HG02970 (cell line): ENCODE results near the gene FKBP4.

Source experiments
- ATAC-seq: cut with Tn5 transposase; IDR thresholded peaks from one replicate; pipeline ENCODE4 v1.9.1; 2021; ENCODE audit warnings: mild to moderate bottlenecking, moderate library complexity, moderate number of reproducible peaks; ENCODE audit not compliant: unreplicated experiment, low FRiP score

FKBP4 gene

GRCh38 chr12:2842948-2843347 lies 48.2 kb downstream of the FKBP4 start:
- ATAC-seq, result no peak

DNA sequence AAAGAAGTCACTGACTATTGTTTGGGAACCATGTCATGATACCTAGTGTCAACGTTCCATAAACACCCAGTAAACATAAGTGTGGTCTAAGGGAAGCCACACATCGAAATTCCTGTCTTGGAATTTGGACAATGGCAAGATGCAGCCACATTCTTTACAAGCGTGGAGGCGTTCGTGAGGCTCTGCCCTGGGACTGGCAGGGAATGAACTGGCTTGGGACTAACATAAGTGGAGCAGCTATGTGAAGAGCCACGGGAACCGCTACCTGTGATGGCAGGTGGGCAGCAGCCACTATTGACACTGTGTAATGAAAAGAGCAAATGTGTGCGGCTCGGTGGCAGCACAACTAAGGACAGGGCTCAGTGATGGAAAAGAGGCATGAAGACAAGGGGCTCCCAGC lies 50.0 kb downstream of the FKBP4 start:
- no peak for ATAC-seq

DNA sequence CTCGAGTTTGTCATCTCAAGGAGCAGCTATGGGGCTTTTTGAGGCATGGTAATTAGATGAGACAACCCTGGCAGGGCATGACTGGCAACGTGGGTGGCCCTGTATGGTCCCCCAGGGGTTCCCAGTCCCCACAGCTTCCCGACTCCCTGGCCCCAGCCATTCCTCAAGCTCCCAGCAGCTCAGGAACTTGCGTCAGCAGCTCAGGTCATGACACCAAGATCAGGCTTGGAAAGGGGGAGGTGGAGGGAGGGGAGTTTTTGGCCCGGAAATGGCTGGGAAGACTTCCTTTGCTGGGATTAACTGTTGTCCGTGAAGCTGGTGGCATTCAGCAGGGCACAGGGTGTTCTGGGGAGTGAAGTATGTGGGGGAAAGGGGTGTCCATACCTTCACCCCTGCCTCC lies 50.5 kb downstream of the FKBP4 start:
- no peak for ATAC-seq

DNA sequence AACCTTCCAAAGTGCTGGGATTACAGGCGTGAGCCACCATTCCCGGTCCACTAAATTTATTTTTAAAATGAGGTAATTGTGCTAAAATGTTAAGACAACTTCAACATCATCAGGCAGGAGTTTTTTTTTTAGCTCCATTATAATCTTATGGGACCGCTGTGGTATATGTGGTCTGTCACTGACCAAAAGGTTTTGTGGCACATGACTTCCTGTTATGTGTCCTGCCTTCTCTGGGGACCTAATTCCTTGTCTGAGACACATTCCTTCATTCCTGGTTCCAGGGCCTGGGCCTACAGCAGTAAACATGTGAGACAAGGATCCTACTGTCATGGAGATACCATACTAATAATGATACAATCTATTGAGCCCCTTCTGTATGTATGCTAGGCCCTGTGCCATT lies 57.2 kb downstream of the FKBP4 start:
- ATAC-seq, result no peak

DNA sequence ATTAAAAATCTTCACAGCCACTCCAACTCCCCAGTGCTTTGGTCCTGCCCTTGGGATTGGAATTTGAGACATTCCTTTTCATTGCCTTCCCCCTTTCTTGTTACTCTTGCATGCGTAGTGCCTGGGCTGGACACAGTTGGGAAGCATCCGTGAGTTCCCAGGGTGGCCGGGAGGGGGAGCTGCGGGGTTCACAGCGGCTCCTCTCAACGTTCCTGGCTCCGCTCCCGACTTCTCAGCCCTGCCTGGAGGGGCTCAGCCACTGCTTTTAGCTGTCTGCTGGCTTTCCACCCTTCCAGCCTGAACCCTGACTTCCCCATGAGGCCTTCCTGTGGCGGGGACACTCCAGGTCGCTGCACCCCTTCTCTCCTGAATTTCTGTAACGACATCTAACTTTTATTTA lies 58.9 kb downstream of the FKBP4 start:
- no peak for ATAC-seq
